DND-41 (cell line): ENCODE results near the gene H1-8.
A peak's percentile ranks its signal among the peaks of the same experiment; 100 is the strongest.

Source experiments
- ATAC-seq: fragments of 200-7000 bp; cut with Tn5 transposase; 3 replicates; pipeline ENCODE4 v1.9.1; 2021; ENCODE audit warnings: low read depth; ENCODE audit not compliant: insufficient read depth
- DNase-seq: peaks from one replicate; pipeline ENCODE4 v3.0.0-alpha.2; 2020
- H2AFZ ChIP-seq: 2 replicates; pipeline ENCODE4 v1.6.0; 2012; ENCODE audit warnings: low read depth, low read length
- H3K27ac ChIP-seq: 2 replicates; pipeline ENCODE4 v1.5.1; 2012; ENCODE audit warnings: low read length, inconsistent platforms
- H3K27me3 ChIP-seq: fragments of 200-600 bp; sonication (generic); 2 replicates; pipeline ENCODE4 v1.6.0; 2012; ENCODE audit warnings: low read length, mild to moderate bottlenecking, inconsistent platforms; ENCODE audit not compliant: insufficient read depth, poor library complexity
- H3K36me3 ChIP-seq: 2 replicates; pipeline ENCODE4 v1.5.1; 2012; ENCODE audit warnings: low read length, inconsistent platforms; ENCODE audit not compliant: insufficient read depth
- H3K4me1 ChIP-seq: 2 replicates; pipeline ENCODE4 v1.5.1; 2012; ENCODE audit warnings: mild to moderate bottlenecking, low read length; ENCODE audit not compliant: insufficient read depth
- H3K4me2 ChIP-seq: 2 replicates; pipeline ENCODE4 v1.6.0; 2012; ENCODE audit warnings: mild to moderate bottlenecking, moderate library complexity, low read length, inconsistent platforms; ENCODE audit not compliant: insufficient read depth
- H3K4me3 ChIP-seq, 2 experiments: fragments of 200-600 bp in 1 of 2; shearing (Covaris generic) in 1 of 2; 2 replicates each; pipeline ENCODE4 v1.5.1; 2012 to 2016; ENCODE audit warnings: inconsistent platforms in 2 of 2, low read length in 2 of 2, mild to moderate bottlenecking in 2 of 2, low read depth in 1 of 2, moderate library complexity in 1 of 2
- H3K79me2 ChIP-seq: 2 replicates; pipeline ENCODE4 v1.6.0; 2012; ENCODE audit warnings: low read length, inconsistent platforms; ENCODE audit not compliant: insufficient read depth
- H3K9ac ChIP-seq: 2 replicates; pipeline ENCODE4 v1.6.0; 2012; ENCODE audit warnings: low read depth, mild to moderate bottlenecking, inconsistent platforms, low read length, moderate library complexity
- H3K9me3 ChIP-seq: 2 replicates; pipeline ENCODE4 v1.5.1; 2012; ENCODE audit warnings: low read length, moderate library complexity, mild to moderate bottlenecking, inconsistent platforms; ENCODE audit not compliant: insufficient read depth, severe bottlenecking
- H4K20me1 ChIP-seq: 2 replicates; pipeline ENCODE4 v1.6.0; 2012; ENCODE audit warnings: low read length; ENCODE audit not compliant: insufficient read depth
- CTCF ChIP-seq: IDR thresholded peaks from 2 replicates; pipeline ENCODE4 v1.5.1; 2012; ENCODE audit warnings: borderline replicate concordance, low read length, moderate library complexity, mild to moderate bottlenecking; ENCODE audit not compliant: poor library complexity, severe bottlenecking; ENCODE audit errors: extremely low read depth
- EZH2 ChIP-seq: IDR thresholded peaks from 3 replicates; pipeline ENCODE4 v1.6.1; 2012; ENCODE audit warnings: borderline replicate concordance, low read depth, mild to moderate bottlenecking, moderate library complexity, low read length, inconsistent platforms; ENCODE audit not compliant: severe bottlenecking

The H1-8 gene

GRCh38 chr3:129598484-129598883 is 55.5 kb downstream of the H1-8 start:
- Histone ChIP-seq H3K4me1 (peaks cover 100% of the 10 kb centered on the region), H3K27ac (peak overlapping the region; percentile 96), H3K9ac (peak overlapping the region; percentile 13; the same call in 1 of the 2 replicates)

GRCh38 chr3:129599073-129599472 is 56.1 kb downstream of the H1-8 start:
- no peak for TF ChIP-seq EZH2
- TF ChIP-seq CTCF: no peak
- Histone ChIP-seq H3K9me3 (no peaks in the 10 kb centered on the region), H2AFZ (no peak overlapping the region), H3K36me3 (peaks cover 86% of the 10 kb centered on the region), H3K27me3 (no peaks in the 10 kb centered on the region), H3K4me3 (0 out of 4 replicates have a peak overlapping the region, but pooled peaks of 1 of the 2 experiments have one; percentile 12), H3K4me2 (peak overlapping the region; percentile 100), H4K20me1 (peaks cover 93% of the 10 kb centered on the region), H3K9ac (peak overlapping the region; percentile 92; the same call in 1 of the 2 replicates), H3K27ac (peak overlapping the region; percentile 96), H3K79me2 (peaks cover 94% of the 10 kb centered on the region), H3K4me1 (peaks cover 100% of the 10 kb centered on the region)
- DNase-seq: no peak
- ATAC-seq: no peak

More at GRCh38 chr3:129598484-129598883, 55.5 kb downstream of the H1-8 start:
- ATAC-seq: no peak
- Histone ChIP-seq H3K36me3 (peaks cover 80% of the 10 kb centered on the region), H3K4me2 (peak overlapping the region; percentile 100), H3K27me3 (no peaks in the 10 kb centered on the region), H2AFZ (no peak overlapping the region), H3K9me3 (no peaks in the 10 kb centered on the region), H3K4me3 (0 out of 4 replicates have a peak overlapping the region, but pooled peaks of 1 of the 2 experiments have one; percentile 11), H3K79me2 (peaks cover 88% of the 10 kb centered on the region), H4K20me1 (peaks cover 87% of the 10 kb centered on the region)
- DNase-seq: no peak
- TF ChIP-seq CTCF (no peak), EZH2 (no peak)

- Histone ChIP-seq H3K9me3 (no peaks in the 10 kb centered on the region), H4K20me1 (peaks cover 99% of the 10 kb centered on the region), H3K36me3 (peaks cover 91% of the 10 kb centered on the region), H3K4me1 (peaks cover 100% of the 10 kb centered on the region), H3K27me3 (no peaks in the 10 kb centered on the region), H3K9ac (peak overlapping the region; percentile 92), H3K79me2 (peaks cover 99% of the 10 kb centered on the region), H2AFZ (no peak overlapping the region), H3K27ac (peak overlapping the region; percentile 39), H3K4me2 (peak overlapping the region; percentile 100; the same call in 1 of the 2 replicates), H3K4me3 (peak overlapping the region in 1 of 2 experiments; percentile 26; a peak in 1 of 4 replicates)
- no peak; the same call in 2 of the 3 replicates for ATAC-seq
- TF ChIP-seq EZH2: no peak
- no peak for TF ChIP-seq CTCF
- DNase-seq: peak; percentile 48
Measured at GRCh38 chr3:129599607-129600006, 56.6 kb downstream of the H1-8 start.
